ENCODE measurements around the gene LCNL1. TPM values are rescaled to one million over a fixed set of nuclear protein-coding genes. Genes with fewer than 3 reads are reported as not detected.

The LCNL1 gene
- total and polyA plus RNA-seq, 10 of the 15 experiments (the other 5 are each of a cell fraction or from before 2014, with no cell fraction given) = not detected

DNA sequence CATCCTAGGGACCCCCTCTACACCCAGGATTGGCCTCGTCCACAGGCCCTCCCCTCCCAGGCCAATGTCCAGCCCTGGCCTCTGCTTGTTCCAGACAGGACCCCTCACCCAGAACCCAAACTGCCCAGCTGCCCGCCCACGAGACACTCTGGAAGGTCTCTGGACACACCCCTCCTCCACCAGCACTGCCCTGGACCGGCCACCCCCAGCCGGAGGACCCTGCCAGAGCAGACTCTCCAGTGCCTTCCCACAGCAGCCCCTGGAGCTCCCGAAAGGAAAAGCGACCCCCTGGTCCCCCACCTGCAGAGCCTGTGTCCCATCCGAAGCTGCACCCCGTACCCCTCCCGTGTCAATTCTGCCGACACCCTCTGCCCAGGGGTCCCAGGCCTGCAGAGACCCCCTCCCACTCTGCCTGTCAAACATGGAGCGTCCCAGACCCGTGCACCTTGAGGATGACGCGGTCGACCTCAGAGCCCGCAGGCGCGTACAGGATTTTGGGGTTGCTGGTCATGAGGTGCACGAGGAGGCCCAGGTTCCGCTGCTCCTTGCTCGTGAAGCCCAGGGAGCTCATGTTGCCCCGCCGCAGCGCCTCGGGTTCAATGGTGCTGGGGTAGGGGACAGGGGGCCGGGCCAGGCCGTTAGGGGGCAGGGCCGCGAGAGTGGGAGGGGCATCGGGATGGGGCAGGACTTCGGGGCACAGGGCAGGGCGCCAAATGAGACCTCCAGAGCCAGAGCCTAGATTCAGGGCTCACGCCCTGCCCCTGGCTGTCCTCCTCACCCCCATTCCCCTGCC is 37.3 kb downstream of the LCNL1 start:
- H3K27ac ChIP-seq (ENCODE audit: control insufficient read depth, insufficient read depth) = no peak overlapping the region
- no peak overlapping the region for H3K9ac ChIP-seq (ENCODE audit: control insufficient read depth, insufficient read depth, low read length)
- H3K4me3 ChIP-seq = no peak overlapping the region
- H3K4me2 ChIP-seq (ENCODE audit: control insufficient read depth, insufficient read depth) = no peak overlapping the region
- H3K4me1 ChIP-seq (ENCODE audit: control insufficient read depth, insufficient read depth, low read length) = no peaks in the 10 kb centered on the region
- ATAC-seq (no peak), DNase-seq (ENCODE audit: low read depth, low spot score) (no peak), FAIRE-seq (no peak)
- ChIA-PET POLR2A (interaction anchor here (0.6 to 1.3 kb wide), 2 partner anchors 10 to 27 kb away, joined by 3 to 4 read pairs; no protein-coding TSS in a partner anchor), CTCF (interaction anchor here (0.6 to 1.5 kb wide), 4 partner anchors 15 to 211 kb away, joined by 3 to 7 read pairs (median 4); no protein-coding TSS in a partner anchor), RAD21 (ENCODE audit: unreplicated experiment) (no interaction called here), SMC1A (ENCODE audit: uncharacterized antibody, unreplicated experiment) (no interaction called here)
- BruUV-seq (replicated peaks) = no TSS peak
- in situ Hi-C loops (cut with MboI) (no loop called here), intact Hi-C loops (cut with micrococcal nuclease; ENCODE audit: unreplicated experiment) (no loop called here)
- no peaks in the 10 kb centered on the region for H3K36me3 ChIP-seq (ENCODE audit: control insufficient read depth in 2 of 2, insufficient read depth in 2 of 2, low read length in 1 of 2)
- no peaks in the 10 kb centered on the region for H3K79me2 ChIP-seq (ENCODE audit: control insufficient read depth, insufficient read depth, low read length)
- no peaks in the 10 kb centered on the region for H4K20me1 ChIP-seq (ENCODE audit: control insufficient read depth, insufficient read depth)
- WGBS (ENCODE audit: insufficient coverage, insufficient replicate concordance, low lambda C conversion rate, missing lambda C conversion rate) = 74% methylated on average over 27 of the region's 34 CpGs
- H3K9me3 ChIP-seq (replicated peaks; ENCODE audit: control insufficient read depth, insufficient read depth, low read length) = no peaks in the 10 kb centered on the region; the same call in 2 of the 3 replicates
- no peak overlapping the region for H2AFZ ChIP-seq (ENCODE audit: control insufficient read depth, low read depth, low read length)
- no peaks in the 10 kb centered on the region for H3K27me3 ChIP-seq (replicated peaks in 1 of 2; ENCODE audit: control insufficient read depth in 2 of 2, insufficient read depth in 2 of 2, low read length in 1 of 2)
- TF ChIP-seq HDAC2 (IDR thresholded peaks at IDR 0.05) (no peak), MXI1 (IDR thresholded peaks at IDR 0.05; ENCODE audit: low read depth, low read length) (no peak), SIX5 (IDR thresholded peaks at IDR 0.05; ENCODE audit: low read depth, low read length, severe bottlenecking) (no peak), ASH2L (IDR thresholded peaks at IDR 0.05; ENCODE audit: borderline replicate concordance, low read depth) (no peak), IRF5 (IDR thresholded peaks at IDR 0.05; ENCODE audit: borderline replicate concordance) (no peak), CHD4 (IDR thresholded peaks at IDR 0.05) (no peak), RELA (IDR thresholded peaks at IDR 0.05; ENCODE audit: borderline replicate concordance, partially characterized antibody) (no peak), PKNOX1 (IDR thresholded peaks at IDR 0.05) (no peak), SMAD1 (IDR thresholded peaks at IDR 0.05; ENCODE audit: low read depth, partially characterized antibody) (no peak), CBX5 (IDR thresholded peaks at IDR 0.05; ENCODE audit: low read depth) (no peak), MYB (IDR thresholded peaks at IDR 0.05; ENCODE audit: borderline replicate concordance, low read depth, low read length) (no peak), MAX (IDR thresholded peaks at IDR 0.05; ENCODE audit: low read depth, low read length) (no peak)
- TF ChIP-seq, protein P1, sequence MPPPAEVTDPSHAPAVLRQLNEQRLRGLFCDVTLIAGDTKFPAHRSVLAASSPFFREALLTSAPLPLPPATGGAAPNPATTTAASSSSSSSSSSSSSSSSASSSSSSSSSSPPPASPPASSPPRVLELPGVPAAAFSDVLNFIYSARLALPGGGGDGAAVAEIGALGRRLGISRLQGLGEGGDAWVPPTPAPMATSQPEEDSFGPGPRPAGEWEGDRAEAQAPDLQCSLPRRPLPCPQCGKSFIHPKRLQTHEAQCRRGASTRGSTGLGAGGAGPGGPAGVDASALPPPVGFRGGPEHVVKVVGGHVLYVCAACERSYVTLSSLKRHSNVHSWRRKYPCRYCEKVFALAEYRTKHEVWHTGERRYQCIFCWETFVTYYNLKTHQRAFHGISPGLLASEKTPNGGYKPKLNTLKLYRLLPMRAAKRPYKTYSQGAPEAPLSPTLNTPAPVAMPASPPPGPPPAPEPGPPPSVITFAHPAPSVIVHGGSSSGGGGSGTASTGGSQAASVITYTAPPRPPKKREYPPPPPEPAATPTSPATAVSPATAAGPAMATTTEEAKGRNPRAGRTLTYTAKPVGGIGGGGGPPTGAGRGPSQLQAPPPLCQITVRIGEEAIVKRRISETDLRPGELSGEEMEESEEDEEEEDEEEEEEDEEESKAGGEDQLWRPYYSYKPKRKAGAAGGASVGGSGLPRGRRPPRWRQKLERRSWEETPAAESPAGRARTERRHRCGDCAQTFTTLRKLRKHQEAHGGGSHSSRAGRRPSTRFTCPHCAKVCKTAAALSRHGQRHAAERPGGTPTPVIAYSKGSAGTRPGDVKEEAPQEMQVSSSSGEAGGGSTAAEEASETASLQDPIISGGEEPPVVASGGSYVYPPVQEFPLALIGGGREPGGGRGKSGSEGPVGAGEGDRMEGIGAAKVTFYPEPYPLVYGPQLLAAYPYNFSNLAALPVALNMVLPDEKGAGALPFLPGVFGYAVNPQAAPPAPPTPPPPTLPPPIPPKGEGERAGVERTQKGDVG (CRISPR knock-in tag; IDR thresholded peaks at IDR 0.05) = no peak
- TF ChIP-seq, protein P2, sequence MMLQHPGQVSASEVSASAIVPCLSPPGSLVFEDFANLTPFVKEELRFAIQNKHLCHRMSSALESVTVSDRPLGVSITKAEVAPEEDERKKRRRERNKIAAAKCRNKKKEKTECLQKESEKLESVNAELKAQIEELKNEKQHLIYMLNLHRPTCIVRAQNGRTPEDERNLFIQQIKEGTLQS (IDR thresholded peaks at IDR 0.05; ENCODE audit: borderline replicate concordance, extremely low read depth, low read depth, low read length) = no peak
